CD4-positive, CD25-positive, alpha-beta regulatory T cell (primary cell): ENCODE data around the gene ENHO. TPM values are rescaled to one million over a fixed set of nuclear protein-coding genes. Genes with fewer than 3 reads are reported as not detected.
"Not testable (repeated sequence)": the region's sequence is repeated elsewhere in the genome, so short reads cannot be mapped to it uniquely, and the experiment has no call there.

Experiments
- ATAC-seq, 2 donors: fragments of 150-1000 bp; cut with Tn5 transposase; one replicate each; pipeline ENCODE4 v1.10.0; 2021; ENCODE audit warnings: low read depth in 2 of 2, moderate number of reproducible peaks in 2 of 2, moderate library complexity in 1 of 2
- DNase-seq, 3 donors: peaks; one replicate each; pipeline versions ENCODE4 v3.0.0 to v3.0.0-alpha.2; 2012 to 2022; ENCODE audit warnings: mixed read lengths in 1 of 3
- H3K27ac ChIP-seq: one replicate; pipeline ENCODE4 v1.7.0; 2013; ENCODE audit warnings: mild to moderate bottlenecking, low read length; ENCODE audit not compliant: insufficient read depth, poor library complexity, severe bottlenecking
- H3K27me3 ChIP-seq: one replicate; pipeline ENCODE4 v1.7.0; 2013; ENCODE audit warnings: low read length; ENCODE audit not compliant: control insufficient read depth, insufficient read depth
- H3K36me3 ChIP-seq: one replicate; pipeline ENCODE4 v1.7.0; 2013; ENCODE audit warnings: mild to moderate bottlenecking, low read length, moderate library complexity; ENCODE audit not compliant: control insufficient read depth, insufficient read depth
- H3K4me1 ChIP-seq: 2 replicates; pipeline ENCODE4 v1.7.0; 2013; ENCODE audit warnings: mild to moderate bottlenecking, low read length; ENCODE audit not compliant: insufficient read depth, control insufficient read depth, poor library complexity, severe bottlenecking
- H3K4me3 ChIP-seq: one replicate; pipeline ENCODE4 v1.7.0; 2013; ENCODE audit warnings: low read depth, mild to moderate bottlenecking, low read length, moderate library complexity
- H3K9me3 ChIP-seq, 2 experiments: 1 replicate in 1 of 2; 2 replicates in 1 of 2; pipeline ENCODE4 v1.7.0; 2013; ENCODE audit warnings: low read length in 2 of 2, mild to moderate bottlenecking in 1 of 2, moderate library complexity in 1 of 2; ENCODE audit not compliant: control insufficient read depth in 2 of 2
- H3K27ac Mint-ChIP-seq, 3 donors: one replicate each; pipeline ENCODE4 v1.8.0; 2020 to 2022; ENCODE audit warnings: mild to moderate bottlenecking in 3 of 3, mixed read lengths in 3 of 3, moderate library complexity in 2 of 3
- H3K27me3 Mint-ChIP-seq: one replicate; pipeline ENCODE4 v1.8.0; 2022; ENCODE audit warnings: mild to moderate bottlenecking, mixed read lengths
- H3K36me3 Mint-ChIP-seq: one replicate; pipeline ENCODE4 v1.8.0; 2020; ENCODE audit warnings: mixed read lengths
- H3K4me1 Mint-ChIP-seq, 4 donors: one replicate each; pipeline ENCODE4 v1.8.0; 2020 to 2022; ENCODE audit warnings: mixed read lengths in 4 of 4, mild to moderate bottlenecking in 1 of 4
- H3K4me3 Mint-ChIP-seq, 4 donors: one replicate each; pipeline ENCODE4 v1.8.0; 2020 to 2022; ENCODE audit warnings: mild to moderate bottlenecking in 4 of 4, mixed read lengths in 4 of 4, moderate library complexity in 3 of 4
- H3K9me3 Mint-ChIP-seq, 7 donors: one replicate each; pipeline ENCODE4 v1.8.0; 2020 to 2022; ENCODE audit warnings: mixed read lengths in 7 of 7, mild to moderate bottlenecking in 3 of 7, moderate library complexity in 2 of 7
- polyA plus RNA-seq, 4 donors: library from polyadenylated mRNA; unstranded; fragments of 300-500 nt; fragmentation: Illumina TruSeq; gene quantifications; one replicate each; pipeline ENCODE4 v1.2.3, GENCODE V29; 2021
- total RNA-seq: library from RNA; stranded (reverse); gene quantifications from one replicate; pipeline ENCODE4 v1.2.3, GENCODE V29; 2022

ENHO gene
- total and polyA plus RNA-seq, 5 donors from 2014 or later = 0.16 to 0.37 TPM; not detected in 3

- not testable (repeated sequence) for DNase-seq, H3K4me3 Mint-ChIP-seq, H3K4me1 Mint-ChIP-seq
Observed at GRCh38 chr9:34481620-34482019, 41.2 kb downstream of the ENHO start.

GRCh38 chr9:34479431-34479866, 43.3 kb downstream of the ENHO start:
- H3K9me3 ChIP-seq = no peaks in the 10 kb centered on the region
- no peaks in the 10 kb centered on the region for H3K9me3 Mint-ChIP-seq
- peaks cover 43% of the 10 kb centered on the region for H3K27me3 Mint-ChIP-seq
- H3K4me3 ChIP-seq = no peak overlapping the region
- no peaks in the 10 kb centered on the region for H3K4me1 Mint-ChIP-seq
- H3K27ac ChIP-seq = no peak overlapping the region
- H3K36me3 ChIP-seq = no peaks in the 10 kb centered on the region
- H3K27me3 ChIP-seq = peaks cover 6% of the 10 kb centered on the region
- H3K36me3 Mint-ChIP-seq = no peaks in the 10 kb centered on the region
- ATAC-seq = no peak
- H3K27ac Mint-ChIP-seq = no peak overlapping the region
- DNase-seq = no peak
- no peaks in the 10 kb centered on the region for H3K4me1 ChIP-seq
- no peak overlapping the region for H3K4me3 Mint-ChIP-seq

More at GRCh38 chr9:34481620-34482019, 41.2 kb downstream of the ENHO start:
- peaks cover 42% of the 10 kb centered on the region for H3K27me3 Mint-ChIP-seq
- H3K4me3 ChIP-seq, H3K27me3 ChIP-seq, H3K27ac Mint-ChIP-seq, H3K9me3 Mint-ChIP-seq, ATAC-seq, H3K27ac ChIP-seq, H3K36me3 Mint-ChIP-seq, H3K36me3 ChIP-seq, H3K4me1 ChIP-seq, H3K9me3 ChIP-seq: not testable (repeated sequence)

- no peak overlapping the region for H3K4me3 ChIP-seq
- no peaks in the 10 kb centered on the region for H3K36me3 ChIP-seq
- no peak overlapping the region for H3K27ac ChIP-seq
- H3K9me3 ChIP-seq = no peaks in the 10 kb centered on the region
- no peak for ATAC-seq
- Mint-ChIP-seq H3K4me1 (no peaks in the 10 kb centered on the region), H3K27ac (no peak overlapping the region), H3K36me3 (no peaks in the 10 kb centered on the region), H3K4me3 (no peak overlapping the region), H3K27me3 (peaks cover 43% of the 10 kb centered on the region), H3K9me3 (no peaks in the 10 kb centered on the region)
- no peaks in the 10 kb centered on the region for H3K4me1 ChIP-seq
- no peak for DNase-seq
- H3K27me3 ChIP-seq = peaks cover 6% of the 10 kb centered on the region
Observed at GRCh38 chr9:34477541-34477940, 45.2 kb downstream of the ENHO start.

DNA sequence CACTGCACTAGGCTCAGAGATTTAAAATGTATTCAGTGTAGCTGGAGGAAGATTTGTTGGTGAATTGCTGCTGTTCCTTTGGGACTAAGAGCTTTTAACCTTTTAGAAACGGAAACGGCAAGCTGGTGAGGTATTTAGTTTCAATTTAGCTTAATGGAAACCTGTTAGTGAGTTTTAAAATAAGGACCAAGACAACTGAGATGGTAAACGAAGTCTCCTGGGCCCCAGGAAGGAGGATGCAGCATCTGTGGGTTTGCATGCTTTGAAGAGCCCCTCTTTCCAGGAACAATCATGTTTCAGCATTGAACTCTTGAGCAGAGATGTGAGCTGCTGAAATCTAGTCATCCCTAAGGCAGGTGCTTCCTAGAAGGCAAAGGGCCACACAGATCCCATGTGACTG, 47.7 kb downstream of the ENHO start:
- no peaks in the 10 kb centered on the region for H3K9me3 ChIP-seq
- Mint-ChIP-seq H3K27me3 (peaks cover 43% of the 10 kb centered on the region), H3K9me3 (peaks cover 0 to 2% (median 0%) of the 10 kb centered on the region in 7 donors), H3K4me3 (no peak overlapping the region), H3K4me1 (no peaks in the 10 kb centered on the region), H3K27ac (peak overlapping the region in 1 of 3 donors; percentile 20), H3K36me3 (no peaks in the 10 kb centered on the region)
- ATAC-seq (no peak), DNase-seq (no peak)
- H3K4me1 ChIP-seq = no peaks in the 10 kb centered on the region
- H3K36me3 ChIP-seq = no peaks in the 10 kb centered on the region
- H3K27me3 ChIP-seq = peaks cover 8% of the 10 kb centered on the region
- H3K27ac ChIP-seq = no peak overlapping the region
- H3K4me3 ChIP-seq = no peak overlapping the region

Other genes with a start within 250 kb of the ENHO start
- 0.25 TPM for gene KIF24, start 193.7 kb downstream of the ENHO start, total RNA-seq
- gene KIF24, start 193.7 kb downstream of the ENHO start, polyA plus RNA-seq = under 1 TPM in 1 of 4 donors, not detected in 3; 0.21 TPM
- 7.1 TPM for gene NUDT2, start 193.4 kb downstream of the ENHO start, total RNA-seq
- gene NUDT2, start 193.4 kb downstream of the ENHO start, polyA plus RNA-seq = 10 to 100 TPM; 29.1 to 67.0 (median 50.5) TPM
- 0.64 TPM for gene MYORG, start 146.1 kb downstream of the ENHO start, total RNA-seq
- under 1 TPM; 0.05 to 0.35 (median 0.29) TPM for gene MYORG, start 146.1 kb downstream of the ENHO start, polyA plus RNA-seq
- 16.9 TPM for gene FAM219A, start 64.4 kb downstream of the ENHO start, total RNA-seq
- gene FAM219A, start 64.4 kb downstream of the ENHO start, polyA plus RNA-seq = 1 to 10 TPM in 2 of 4 donors, under 1 TPM in 2; 0.70 to 1.3 (median 0.97) TPM
- not detected for gene DNAI1, start 64.2 kb downstream of the ENHO start, total RNA-seq
- not detected for gene DNAI1, start 64.2 kb downstream of the ENHO start, polyA plus RNA-seq
- gene CNTFR, start 66.7 kb upstream of the ENHO start, total RNA-seq = not detected
- not detected for gene CNTFR, start 66.7 kb upstream of the ENHO start, polyA plus RNA-seq
- 6.7 TPM for gene RPP25L, start 89.1 kb upstream of the ENHO start, total RNA-seq
- 10 to 100 TPM; 63.4 to 80.0 (median 68.5) TPM for gene RPP25L, start 89.1 kb upstream of the ENHO start, polyA plus RNA-seq
- gene DCTN3, start 97.5 kb upstream of the ENHO start, total RNA-seq = 80.4 TPM
- 100 to 1,000 TPM; 152 to 202 (median 171) TPM for gene DCTN3, start 97.5 kb upstream of the ENHO start, polyA plus RNA-seq
- gene ARID3C, start 106.1 kb upstream of the ENHO start, total RNA-seq = not detected
- not detected for gene ARID3C, start 106.1 kb upstream of the ENHO start, polyA plus RNA-seq
- 34.1 TPM for gene SIGMAR1, start 114.8 kb upstream of the ENHO start, total RNA-seq
- gene SIGMAR1, start 114.8 kb upstream of the ENHO start, polyA plus RNA-seq = 100 to 1,000 TPM; 107 to 130 (median 119) TPM
- 222 TPM for gene GALT, start 123.7 kb upstream of the ENHO start, total RNA-seq
- gene GALT, start 123.7 kb upstream of the ENHO start, polyA plus RNA-seq = 10 to 100 TPM; 56.1 to 67.0 (median 60.1) TPM
- gene IL11RA, start 129.2 kb upstream of the ENHO start, total RNA-seq = 228 TPM
- gene IL11RA, start 129.2 kb upstream of the ENHO start, polyA plus RNA-seq = 10 to 100 TPM in 2 of 4 donors, 1 to 10 TPM in 2; 7.3 to 12.3 (median 9.6) TPM
- gene CCL27, start 139.7 kb upstream of the ENHO start, total RNA-seq = not detected
- gene CCL27, start 139.7 kb upstream of the ENHO start, polyA plus RNA-seq = under 1 TPM in 1 of 4 donors, not detected in 3; 0.28 TPM
- not detected for gene CCL19, start 168.3 kb upstream of the ENHO start, total RNA-seq
- not detected for gene CCL19, start 168.3 kb upstream of the ENHO start, polyA plus RNA-seq
- gene CCL21, start 187.1 kb upstream of the ENHO start, total RNA-seq = not detected
- gene CCL21, start 187.1 kb upstream of the ENHO start, polyA plus RNA-seq = not detected